SK-N-SH treated with all-trans-retinoic acid at 6 μM for 48 hours (cell line): ENCODE data around the gene RASA3.

Source experiments
- ARNTL ChIP-seq: fragments of 450-650 bp; formaldehyde crosslinking; IDR thresholded peaks from 2 replicates; pipeline ENCODE4 v1.5.0; 2020; ENCODE audit warnings: low read depth, mild to moderate bottlenecking, moderate library complexity, borderline replicate concordance
- GLIS3 ChIP-seq: fragments of 250-450 bp; sonication (Bioruptor Pico); IDR thresholded peaks from 2 replicates; pipeline ENCODE4 v1.5.0; 2020; ENCODE audit warnings: mild to moderate bottlenecking, moderate library complexity
- PPARA ChIP-seq: fragments of 250-450 bp; sonication (Bioruptor Pico); IDR thresholded peaks from 2 replicates; pipeline ENCODE4 v1.5.0; 2020; ENCODE audit warnings: mild to moderate bottlenecking, borderline replicate concordance
- SNAI2 ChIP-seq: fragments of 250-450 bp; sonication (Bioruptor Pico); IDR thresholded peaks from 2 replicates; pipeline ENCODE4 v1.5.0; 2020; ENCODE audit warnings: mild to moderate bottlenecking, moderate library complexity
- TCF4 ChIP-seq: fragments of 250-450 bp; sonication (Bioruptor Pico); IDR thresholded peaks from 2 replicates; pipeline ENCODE4 v1.8.0; 2021; ENCODE audit warnings: mild to moderate bottlenecking, moderate library complexity, borderline replicate concordance
- ZC3H10 ChIP-seq: fragments of 250-450 bp; sonication (Bioruptor Pico); IDR thresholded peaks from 2 replicates; pipeline ENCODE4 v1.5.1; 2021; ENCODE audit warnings: mild to moderate bottlenecking, moderate library complexity
- ZFP3 ChIP-seq: fragments of 250-450 bp; sonication (Bioruptor Pico); IDR thresholded peaks from 2 replicates; pipeline ENCODE4 v1.5.0; 2020; ENCODE audit warnings: mild to moderate bottlenecking, moderate library complexity
- ZNF565 ChIP-seq: fragments of 450-650 bp; formaldehyde crosslinking; conservative IDR thresholded peaks from 2 replicates; pipeline ENCODE4 v1.5.0; 2020; ENCODE audit warnings: low read depth, mild to moderate bottlenecking, moderate library complexity
- ZNF70 ChIP-seq: fragments of 450-650 bp; formaldehyde crosslinking; IDR thresholded peaks from 2 replicates; pipeline ENCODE4 v1.5.0; 2020; ENCODE audit warnings: mild to moderate bottlenecking, moderate library complexity
- TF ChIP-seq, protein P1 (sequence below): fragments of 250-450 bp; sonication (Bioruptor Pico); IDR thresholded peaks from 2 replicates; pipeline ENCODE4 v1.5.1; 2020; ENCODE audit warnings: low read depth, mild to moderate bottlenecking, moderate library complexity
- TF ChIP-seq, protein P2 (sequence below): fragments of 250-450 bp; sonication (Bioruptor Pico); IDR thresholded peaks from 2 replicates; pipeline ENCODE4 v1.8.0; 2021; ENCODE audit warnings: low read depth, mild to moderate bottlenecking, moderate library complexity, borderline replicate concordance
- TF ChIP-seq, protein P3 (sequence below): fragments of 250-450 bp; sonication (Bioruptor Pico); IDR thresholded peaks from 2 replicates; pipeline ENCODE4 v1.8.0; 2020; ENCODE audit warnings: mild to moderate bottlenecking, moderate library complexity, borderline replicate concordance
- TF ChIP-seq, protein P4 (sequence below): fragments of 250-450 bp; sonication (Bioruptor Pico); IDR thresholded peaks from 2 replicates; pipeline ENCODE4 v1.5.0; 2020; ENCODE audit warnings: mild to moderate bottlenecking, moderate library complexity

DNA sequence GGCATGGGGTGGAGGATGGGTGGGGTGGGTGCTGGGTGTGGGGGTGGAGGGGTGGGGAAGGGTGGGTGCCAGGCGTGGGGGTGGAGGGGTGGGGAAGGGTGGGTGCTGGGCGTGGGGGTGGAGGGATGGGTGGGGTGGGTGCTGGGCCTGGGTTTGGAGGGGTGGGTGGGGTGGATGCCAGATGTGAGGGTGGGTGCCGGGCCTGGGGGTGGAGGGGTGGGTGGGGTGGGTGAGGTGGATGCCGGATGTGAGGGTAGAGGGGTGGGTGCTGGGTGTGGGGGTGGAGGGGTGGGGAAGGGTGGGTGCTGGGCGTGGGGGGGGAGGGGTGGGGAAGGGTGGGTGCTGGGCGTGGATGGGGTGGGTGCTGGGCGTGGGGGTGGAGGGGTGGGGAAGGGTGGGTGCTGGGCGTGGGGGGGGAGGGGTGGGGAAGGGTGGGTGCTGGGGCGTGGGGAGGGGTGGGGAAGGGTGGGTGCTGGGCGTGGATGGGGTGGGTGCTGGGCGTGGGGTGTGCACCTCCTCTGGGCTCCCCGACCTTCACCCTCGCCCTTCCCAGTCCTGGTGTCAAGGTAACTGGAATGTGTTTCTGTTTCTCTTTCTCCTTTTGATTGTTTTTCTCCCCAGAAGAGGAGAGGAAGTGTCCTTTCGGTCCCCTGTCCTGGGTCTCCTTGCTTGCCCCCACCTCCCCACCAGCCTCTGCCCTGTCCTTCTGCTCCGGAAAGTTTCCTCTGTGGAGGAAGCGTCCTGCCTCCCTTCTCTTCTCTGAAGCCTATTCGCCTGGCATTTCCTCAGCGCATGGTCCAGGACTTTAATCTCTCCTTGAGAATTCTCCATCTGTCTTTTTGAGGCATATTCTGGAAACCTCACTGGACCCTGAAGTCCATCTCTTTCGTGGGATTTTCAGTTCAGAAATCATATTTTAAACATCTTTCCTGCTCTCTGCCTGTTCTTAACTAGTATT is 23.8 kb upstream of the RASA3 start:
- TF ChIP-seq ZNF70 (CRISPR knock-in tag) (no peak), PPARA (no peak), ARNTL (no peak), ZC3H10 (no peak), GLIS3 (no peak), SNAI2 (CRISPR knock-in tag) (no peak), ZNF565 (CRISPR knock-in tag) (no peak), ZFP3 (CRISPR knock-in tag) (no peak), TCF4 (no peak)
- TF ChIP-seq, protein P1, sequence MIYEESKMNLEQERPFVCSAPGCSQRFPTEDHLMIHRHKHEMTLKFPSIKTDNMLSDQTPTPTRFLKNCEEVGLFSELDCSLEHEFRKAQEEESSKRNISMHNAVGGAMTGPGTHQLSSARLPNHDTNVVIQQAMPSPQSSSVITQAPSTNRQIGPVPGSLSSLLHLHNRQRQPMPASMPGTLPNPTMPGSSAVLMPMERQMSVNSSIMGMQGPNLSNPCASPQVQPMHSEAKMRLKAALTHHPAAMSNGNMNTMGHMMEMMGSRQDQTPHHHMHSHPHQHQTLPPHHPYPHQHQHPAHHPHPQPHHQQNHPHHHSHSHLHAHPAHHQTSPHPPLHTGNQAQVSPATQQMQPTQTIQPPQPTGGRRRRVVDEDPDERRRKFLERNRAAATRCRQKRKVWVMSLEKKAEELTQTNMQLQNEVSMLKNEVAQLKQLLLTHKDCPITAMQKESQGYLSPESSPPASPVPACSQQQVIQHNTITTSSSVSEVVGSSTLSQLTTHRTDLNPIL = no peak
- TF ChIP-seq, protein P2, sequence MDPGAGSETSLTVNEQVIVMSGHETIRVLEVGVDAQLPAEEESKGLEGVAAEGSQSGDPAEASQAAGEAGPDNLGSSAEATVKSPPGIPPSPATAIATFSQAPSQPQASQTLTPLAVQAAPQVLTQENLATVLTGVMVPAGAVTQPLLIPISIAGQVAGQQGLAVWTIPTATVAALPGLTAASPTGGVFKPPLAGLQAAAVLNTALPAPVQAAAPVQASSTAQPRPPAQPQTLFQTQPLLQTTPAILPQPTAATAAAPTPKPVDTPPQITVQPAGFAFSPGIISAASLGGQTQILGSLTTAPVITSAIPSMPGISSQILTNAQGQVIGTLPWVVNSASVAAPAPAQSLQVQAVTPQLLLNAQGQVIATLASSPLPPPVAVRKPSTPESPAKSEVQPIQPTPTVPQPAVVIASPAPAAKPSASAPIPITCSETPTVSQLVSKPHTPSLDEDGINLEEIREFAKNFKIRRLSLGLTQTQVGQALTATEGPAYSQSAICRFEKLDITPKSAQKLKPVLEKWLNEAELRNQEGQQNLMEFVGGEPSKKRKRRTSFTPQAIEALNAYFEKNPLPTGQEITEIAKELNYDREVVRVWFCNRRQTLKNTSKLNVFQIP (CRISPR knock-in tag) = no peak
- TF ChIP-seq, protein P3, sequence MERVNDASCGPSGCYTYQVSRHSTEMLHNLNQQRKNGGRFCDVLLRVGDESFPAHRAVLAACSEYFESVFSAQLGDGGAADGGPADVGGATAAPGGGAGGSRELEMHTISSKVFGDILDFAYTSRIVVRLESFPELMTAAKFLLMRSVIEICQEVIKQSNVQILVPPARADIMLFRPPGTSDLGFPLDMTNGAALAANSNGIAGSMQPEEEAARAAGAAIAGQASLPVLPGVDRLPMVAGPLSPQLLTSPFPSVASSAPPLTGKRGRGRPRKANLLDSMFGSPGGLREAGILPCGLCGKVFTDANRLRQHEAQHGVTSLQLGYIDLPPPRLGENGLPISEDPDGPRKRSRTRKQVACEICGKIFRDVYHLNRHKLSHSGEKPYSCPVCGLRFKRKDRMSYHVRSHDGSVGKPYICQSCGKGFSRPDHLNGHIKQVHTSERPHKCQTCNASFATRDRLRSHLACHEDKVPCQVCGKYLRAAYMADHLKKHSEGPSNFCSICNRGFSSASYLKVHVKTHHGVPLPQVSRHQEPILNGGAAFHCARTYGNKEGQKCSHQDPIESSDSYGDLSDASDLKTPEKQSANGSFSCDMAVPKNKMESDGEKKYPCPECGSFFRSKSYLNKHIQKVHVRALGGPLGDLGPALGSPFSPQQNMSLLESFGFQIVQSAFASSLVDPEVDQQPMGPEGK (CRISPR knock-in tag) = no peak
- TF ChIP-seq, protein P4, sequence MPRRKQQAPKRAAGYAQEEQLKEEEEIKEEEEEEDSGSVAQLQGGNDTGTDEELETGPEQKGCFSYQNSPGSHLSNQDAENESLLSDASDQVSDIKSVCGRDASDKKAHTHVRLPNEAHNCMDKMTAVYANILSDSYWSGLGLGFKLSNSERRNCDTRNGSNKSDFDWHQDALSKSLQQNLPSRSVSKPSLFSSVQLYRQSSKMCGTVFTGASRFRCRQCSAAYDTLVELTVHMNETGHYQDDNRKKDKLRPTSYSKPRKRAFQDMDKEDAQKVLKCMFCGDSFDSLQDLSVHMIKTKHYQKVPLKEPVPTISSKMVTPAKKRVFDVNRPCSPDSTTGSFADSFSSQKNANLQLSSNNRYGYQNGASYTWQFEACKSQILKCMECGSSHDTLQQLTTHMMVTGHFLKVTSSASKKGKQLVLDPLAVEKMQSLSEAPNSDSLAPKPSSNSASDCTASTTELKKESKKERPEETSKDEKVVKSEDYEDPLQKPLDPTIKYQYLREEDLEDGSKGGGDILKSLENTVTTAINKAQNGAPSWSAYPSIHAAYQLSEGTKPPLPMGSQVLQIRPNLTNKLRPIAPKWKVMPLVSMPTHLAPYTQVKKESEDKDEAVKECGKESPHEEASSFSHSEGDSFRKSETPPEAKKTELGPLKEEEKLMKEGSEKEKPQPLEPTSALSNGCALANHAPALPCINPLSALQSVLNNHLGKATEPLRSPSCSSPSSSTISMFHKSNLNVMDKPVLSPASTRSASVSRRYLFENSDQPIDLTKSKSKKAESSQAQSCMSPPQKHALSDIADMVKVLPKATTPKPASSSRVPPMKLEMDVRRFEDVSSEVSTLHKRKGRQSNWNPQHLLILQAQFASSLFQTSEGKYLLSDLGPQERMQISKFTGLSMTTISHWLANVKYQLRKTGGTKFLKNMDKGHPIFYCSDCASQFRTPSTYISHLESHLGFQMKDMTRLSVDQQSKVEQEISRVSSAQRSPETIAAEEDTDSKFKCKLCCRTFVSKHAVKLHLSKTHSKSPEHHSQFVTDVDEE = no peak
